Smooth muscle cell (in vitro differentiated cells): ENCODE measurements around the gene PCID2. TPM values are rescaled to one million over a fixed set of nuclear protein-coding genes. Genes with fewer than 3 reads are reported as not detected.

ENCODE experiments used
- DNase-seq: peaks from one replicate; lab custom pipeline; 2025; ENCODE audit not compliant: unreplicated experiment; lab: John Stamatoyannopoulos, UW
- H2AFZ ChIP-seq: fragments of 200-600 bp; sonication (generic); 2 replicates; pipeline ENCODE4 v1.6.0; 2016; ENCODE audit warnings: antibody characterized with exemption, low read depth, mild to moderate bottlenecking
- H3F3A ChIP-seq: fragments of 200-600 bp; sonication (generic); 2 replicates; pipeline ENCODE4 v1.6.0; 2017; ENCODE audit warnings: antibody characterized with exemption, low read depth
- H3K27ac ChIP-seq: fragments of 200-600 bp; sonication (generic); 2 replicates; pipeline ENCODE4 v1.5.1; 2016; ENCODE audit warnings: low read depth, mild to moderate bottlenecking
- H3K27me3 ChIP-seq: fragments of 200-600 bp; sonication (generic); 2 replicates; pipeline ENCODE4 v1.6.1; 2016; ENCODE audit warnings: low read depth, mild to moderate bottlenecking
- H3K36me3 ChIP-seq: fragments of 200-600 bp; sonication (generic); 2 replicates; pipeline ENCODE4 v1.5.1; 2016; ENCODE audit warnings: low read depth
- H3K4me1 ChIP-seq: fragments of 200-600 bp; sonication (generic); 2 replicates; pipeline ENCODE4 v1.5.1; 2016; ENCODE audit warnings: low read depth
- H3K4me2 ChIP-seq: fragments of 200-600 bp; sonication (generic); 2 replicates; pipeline ENCODE4 v1.6.0; 2016; ENCODE audit warnings: mild to moderate bottlenecking
- H3K4me3 ChIP-seq: fragments of 200-600 bp; sonication (generic); 2 replicates; pipeline ENCODE4 v1.5.1; 2016; ENCODE audit warnings: mild to moderate bottlenecking
- H3K79me2 ChIP-seq: fragments of 200-600 bp; sonication (generic); 2 replicates; pipeline ENCODE4 v1.6.0; 2016; ENCODE audit warnings: low read depth, mild to moderate bottlenecking
- H3K9ac ChIP-seq: fragments of 200-600 bp; sonication (generic); 2 replicates; pipeline ENCODE4 v1.6.0; 2016; ENCODE audit warnings: low read depth
- H3K9me3 ChIP-seq: fragments of 200-600 bp; sonication (generic); replicated peaks from 2 replicates; pipeline ENCODE4 v1.5.1; 2016; ENCODE audit warnings: low read depth
- H4K20me1 ChIP-seq: fragments of 200-600 bp; sonication (generic); 2 replicates; pipeline ENCODE4 v1.6.0; 2016; ENCODE audit warnings: low read depth
- CTCF ChIP-seq: fragments of 200-600 bp; sonication (generic); IDR thresholded peaks from 2 replicates; pipeline ENCODE4 v1.5.1; 2017; ENCODE audit warnings: borderline replicate concordance, mild to moderate bottlenecking, antibody characterized with exemption; ENCODE audit not compliant: insufficient read depth, poor library complexity, severe bottlenecking
- WGBS: methylation state at CpG from one replicate; pipeline ENCODE4 v1.1.7; 2016; ENCODE audit warnings: low lambda C conversion rate; 5-methylcytosine and 5-hydroxymethylcytosine counted together
- polyA plus RNA-seq: library from polyadenylated mRNA; unstranded; fragments of >200 nt; fragmentation: Nextera tagmentation; extraction: Ambion mirVana; gene quantifications from 2 replicates; pipeline ENCODE4 v1.2.1, GENCODE V29; 2016
- total RNA-seq: library from RNA; depleted of rRNA; stranded (reverse); fragments of >200 nt; gene quantifications from 2 replicates; pipeline ENCODE4 v1.2.3, GENCODE V29; 2014

PCID2 gene
- total and polyA plus RNA-seq, 2 experiments from 2014 or later, result 27.1 to 32.5 TPM

DNA sequence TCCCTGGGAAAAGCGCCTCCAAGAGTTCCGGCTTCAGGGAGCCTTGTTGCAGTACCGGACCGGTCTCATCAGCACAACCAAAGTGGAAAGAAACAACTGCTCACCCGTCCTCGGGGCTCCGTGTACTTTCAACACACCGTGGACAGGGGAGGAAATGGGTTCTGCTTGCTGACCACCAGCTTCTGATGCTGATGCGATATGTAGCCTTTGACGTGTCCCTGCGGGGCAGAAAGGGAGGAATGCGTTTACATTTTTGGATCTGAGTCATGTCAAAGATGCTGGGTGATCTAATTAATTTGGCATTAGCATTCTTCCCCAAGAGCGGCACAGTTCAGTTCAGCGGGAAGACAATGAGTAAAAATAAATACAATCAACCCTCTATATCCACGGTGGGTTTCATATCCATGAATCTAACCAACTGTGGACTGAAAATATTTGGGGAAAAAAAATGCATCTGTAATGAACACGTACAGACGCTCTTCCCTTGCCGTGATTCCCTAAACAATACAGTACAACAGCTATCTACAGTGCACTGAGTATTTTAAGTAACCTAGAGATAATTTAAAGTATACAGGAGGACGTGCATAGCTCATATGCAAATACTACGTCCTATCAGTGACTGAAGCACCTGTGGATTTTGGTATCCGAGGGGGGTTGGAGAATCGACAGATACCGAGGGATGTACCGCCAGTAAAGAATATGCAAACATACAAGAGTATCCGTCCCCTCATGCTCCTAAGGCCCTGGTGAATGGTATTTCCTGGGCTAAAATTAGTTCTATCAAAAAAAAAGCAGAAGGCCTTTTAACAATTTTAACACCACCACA is 30.2 kb downstream of the PCID2 start:
- Histone ChIP-seq H2AFZ (no peak overlapping the region), H3K4me3 (no peak overlapping the region)
- DNase-seq, result no peak

DNA sequence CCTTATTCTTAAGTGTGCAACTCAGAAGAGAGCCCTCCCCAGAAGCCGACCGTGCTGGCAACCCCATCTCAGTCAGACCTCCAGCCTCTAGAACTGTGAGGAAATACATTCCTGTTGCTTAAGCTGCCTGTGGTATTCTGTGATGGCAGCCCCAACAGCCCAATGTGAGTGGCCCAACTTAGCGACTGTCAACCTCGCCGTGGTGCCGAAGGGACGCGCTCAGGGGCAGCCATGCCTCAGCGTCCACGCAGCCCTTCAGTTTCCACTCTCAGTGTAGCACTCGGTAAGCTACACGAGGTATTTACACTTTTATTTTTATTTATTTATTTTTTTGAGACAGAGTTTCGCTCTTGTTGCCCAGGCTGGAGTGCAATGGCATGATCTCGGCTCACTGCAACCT is 31.6 kb downstream of the PCID2 start:
- Histone ChIP-seq H3K27ac (no peak overlapping the region), H3K4me2 (no peak overlapping the region), H3K36me3 (peaks cover 12% of the 10 kb centered on the region), H4K20me1 (no peaks in the 10 kb centered on the region), H3K9me3 (no peaks in the 10 kb centered on the region), H3K4me3 (no peak overlapping the region), H3K27me3 (no peaks in the 10 kb centered on the region), H3K9ac (no peak overlapping the region), H3F3A (no peaks in the 10 kb centered on the region), H3K79me2 (no peaks in the 10 kb centered on the region), H3K4me1 (peaks cover 16% of the 10 kb centered on the region), H2AFZ (no peak overlapping the region)
- WGBS, result over 99% methylated on average over 14 of the region's 14 CpGs
- no peak for TF ChIP-seq CTCF
- DNase-seq, result no peak

More for the DNA sequence above, 30.2 kb downstream of the PCID2 start:
- Histone ChIP-seq H3K9ac (no peak overlapping the region), H3F3A (no peaks in the 10 kb centered on the region), H3K4me2 (no peak overlapping the region), H3K27ac (peak overlapping the region; percentile 48), H3K4me1 (peaks cover 16% of the 10 kb centered on the region), H3K9me3 (no peaks in the 10 kb centered on the region), H4K20me1 (no peaks in the 10 kb centered on the region), H3K36me3 (peaks cover 12% of the 10 kb centered on the region), H3K27me3 (no peaks in the 10 kb centered on the region), H3K79me2 (no peaks in the 10 kb centered on the region)
- 80% methylated on average over 25 of the region's 25 CpGs for WGBS
- TF ChIP-seq CTCF, result no peak

DNA sequence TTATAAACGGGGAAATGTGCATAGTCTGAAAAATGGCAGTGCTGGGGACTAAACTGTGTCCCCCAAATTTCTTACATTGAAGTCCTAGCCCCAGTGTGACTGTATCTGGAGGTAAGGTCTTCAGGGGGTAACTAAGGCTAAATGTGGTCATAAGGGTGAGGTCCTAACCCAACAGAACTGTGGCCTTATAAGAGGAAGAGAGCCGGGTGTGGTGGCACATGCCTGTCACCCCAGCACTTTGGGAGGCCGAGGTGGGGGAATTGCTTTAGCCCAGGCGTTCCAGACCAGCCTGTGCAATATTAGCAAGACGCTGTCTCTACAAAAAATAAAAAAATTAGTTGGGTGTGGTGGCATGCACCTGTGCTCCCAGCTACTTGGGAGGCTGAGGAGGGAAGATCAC is 32.2 kb downstream of the PCID2 start:
- no peaks in the 10 kb centered on the region for H3K27me3 ChIP-seq
- 78% methylated on average over 5 of the region's 5 CpGs for WGBS
- H3K27ac ChIP-seq, result no peak overlapping the region
- H3K4me1 ChIP-seq, result peaks cover 16% of the 10 kb centered on the region
- no peaks in the 10 kb centered on the region for H3K9me3 ChIP-seq
- no peak for TF ChIP-seq CTCF
- H3K4me3 ChIP-seq, result no peak overlapping the region
- H3K9ac ChIP-seq, result no peak overlapping the region
- H3K36me3 ChIP-seq, result peaks cover 12% of the 10 kb centered on the region
- no peaks in the 10 kb centered on the region for H3K79me2 ChIP-seq
- no peak for DNase-seq
- H3K4me2 ChIP-seq, result no peak overlapping the region
- no peaks in the 10 kb centered on the region for H3F3A ChIP-seq
- no peaks in the 10 kb centered on the region for H4K20me1 ChIP-seq
- no peak overlapping the region for H2AFZ ChIP-seq
